Memory B cell (primary cell): ENCODE data around the gene NCS1.

ENCODE experiments used
- ATAC-seq: fragments of 150-1000 bp; cut with Tn5 transposase; 2 replicates; pipeline ENCODE4 v1.10.0; 2021; ENCODE audit warnings: low read depth, mild to moderate bottlenecking, moderate library complexity
- DNase-seq, 2 donors: peaks; one replicate each; pipeline ENCODE4 v3.0.0; 2022; ENCODE audit warnings: low spot score in 2 of 2
- H3K27ac Mint-ChIP-seq: one replicate; pipeline ENCODE4 v1.8.0; 2022; ENCODE audit warnings: mild to moderate bottlenecking, moderate library complexity, mixed read lengths
- H3K27me3 Mint-ChIP-seq: one replicate; pipeline ENCODE4 v1.8.0; 2022; ENCODE audit warnings: mixed read lengths
- H3K36me3 Mint-ChIP-seq: one replicate; pipeline ENCODE4 v1.8.0; 2022; ENCODE audit warnings: mild to moderate bottlenecking, mixed read lengths
- H3K4me1 Mint-ChIP-seq: one replicate; pipeline ENCODE4 v1.8.0; 2022; ENCODE audit warnings: mixed read lengths
- H3K4me3 Mint-ChIP-seq: one replicate; pipeline ENCODE4 v1.8.0; 2022; ENCODE audit warnings: mild to moderate bottlenecking, moderate library complexity, mixed read lengths
- H3K9me3 Mint-ChIP-seq: one replicate; pipeline ENCODE4 v1.8.0; 2022; ENCODE audit warnings: mixed read lengths

The NCS1 gene

GRCh38 chr9:130213911-130214761 is 41.9 kb downstream of the NCS1 start:
- ATAC-seq (no peak), DNase-seq (no peak)
- Mint-ChIP-seq H3K27me3 (peaks cover 19% of the 10 kb centered on the region), H3K4me1 (no peaks in the 10 kb centered on the region), H3K9me3 (no peaks in the 10 kb centered on the region), H3K4me3 (no peak overlapping the region), H3K36me3 (no peaks in the 10 kb centered on the region), H3K27ac (no peak overlapping the region)

GRCh38 chr9:130214776-130215340 is 42.7 kb downstream of the NCS1 start:
- Mint-ChIP-seq H3K4me3 (no peak overlapping the region), H3K27me3 (peaks cover 16% of the 10 kb centered on the region), H3K36me3 (no peaks in the 10 kb centered on the region), H3K27ac (no peak overlapping the region), H3K4me1 (no peaks in the 10 kb centered on the region), H3K9me3 (no peaks in the 10 kb centered on the region)
- ATAC-seq = no peak
- no peak for DNase-seq

GRCh38 chr9:130215341-130216119 is 43.3 kb downstream of the NCS1 start:
- DNase-seq = no peak
- no peak for ATAC-seq
- Mint-ChIP-seq H3K4me3 (no peak overlapping the region), H3K4me1 (no peaks in the 10 kb centered on the region), H3K27me3 (peaks cover 12% of the 10 kb centered on the region), H3K36me3 (no peaks in the 10 kb centered on the region), H3K27ac (no peak overlapping the region), H3K9me3 (no peaks in the 10 kb centered on the region)

- H3K27ac Mint-ChIP-seq = no peak overlapping the region
- DNase-seq = no peak
- ATAC-seq = no peak
- no peak overlapping the region for H3K4me3 Mint-ChIP-seq
- H3K36me3 Mint-ChIP-seq = no peaks in the 10 kb centered on the region
- H3K4me1 Mint-ChIP-seq = no peaks in the 10 kb centered on the region
- no peaks in the 10 kb centered on the region for H3K9me3 Mint-ChIP-seq
- peaks cover 12% of the 10 kb centered on the region for H3K27me3 Mint-ChIP-seq
These were observed 45.6 kb downstream of the NCS1 start for GRCh38 chr9:130217838-130218237.

DNA sequence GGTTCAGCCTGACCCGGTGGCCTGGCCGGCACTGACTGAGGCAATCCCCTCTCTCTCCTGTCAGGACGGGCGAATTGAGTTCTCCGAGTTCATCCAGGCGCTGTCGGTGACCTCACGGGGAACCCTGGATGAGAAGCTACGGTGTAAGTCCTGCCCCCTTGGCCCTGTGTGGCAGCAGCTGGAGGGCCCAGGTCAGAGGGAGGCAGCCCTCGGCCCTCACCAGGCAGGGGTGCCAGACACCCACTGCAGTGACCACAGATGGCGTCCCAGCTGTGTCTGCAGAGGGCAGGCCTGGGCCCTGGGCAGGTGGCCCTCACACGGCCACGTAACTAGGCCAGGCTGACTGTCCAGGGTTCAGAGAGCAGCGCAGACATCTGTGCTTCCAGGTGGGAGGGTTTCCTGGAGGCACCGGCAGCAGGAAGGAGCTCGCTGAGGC is 47.5 kb downstream of the NCS1 start:
- no peak overlapping the region for H3K27ac Mint-ChIP-seq
- no peaks in the 10 kb centered on the region for H3K9me3 Mint-ChIP-seq
- no peak overlapping the region for H3K4me3 Mint-ChIP-seq
- no peak for DNase-seq
- no peaks in the 10 kb centered on the region for H3K36me3 Mint-ChIP-seq
- H3K27me3 Mint-ChIP-seq = peaks cover 8% of the 10 kb centered on the region
- no peaks in the 10 kb centered on the region for H3K4me1 Mint-ChIP-seq
- ATAC-seq = no peak

GRCh38 chr9:130220352-130220751 is 48.1 kb downstream of the NCS1 start:
- no peaks in the 10 kb centered on the region for H3K36me3 Mint-ChIP-seq
- no peak overlapping the region for H3K27ac Mint-ChIP-seq
- DNase-seq (no peak), ATAC-seq (no peak)
- no peaks in the 10 kb centered on the region for H3K4me1 Mint-ChIP-seq
- no peak overlapping the region for H3K4me3 Mint-ChIP-seq
- peaks cover 7% of the 10 kb centered on the region for H3K27me3 Mint-ChIP-seq
- H3K9me3 Mint-ChIP-seq = no peaks in the 10 kb centered on the region

DNA sequence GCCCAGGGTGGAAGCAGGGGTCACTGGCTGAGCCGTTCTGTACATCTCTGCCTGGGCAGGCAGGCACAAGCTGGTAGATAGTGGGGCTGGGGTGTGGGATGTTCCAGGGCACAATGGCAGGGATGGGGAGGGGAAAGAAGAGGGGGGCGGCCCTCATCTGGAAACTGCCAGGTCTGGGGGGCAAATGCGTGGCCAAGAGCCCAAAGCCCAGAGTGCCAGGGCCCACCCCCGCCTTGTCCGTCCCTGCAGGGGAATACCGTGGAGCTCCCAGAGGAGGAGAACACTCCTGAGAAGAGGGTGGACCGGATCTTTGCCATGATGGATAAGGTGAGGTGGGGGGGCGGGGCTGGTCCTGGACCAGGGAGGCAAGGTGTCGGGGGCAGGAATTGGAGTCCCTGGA is 50.6 kb downstream of the NCS1 start:
- Mint-ChIP-seq H3K4me3 (no peak overlapping the region), H3K27ac (no peak overlapping the region), H3K4me1 (no peaks in the 10 kb centered on the region), H3K27me3 (peaks cover 5% of the 10 kb centered on the region), H3K36me3 (no peaks in the 10 kb centered on the region), H3K9me3 (peaks cover 2% of the 10 kb centered on the region)
- DNase-seq (no peak), ATAC-seq (no peak)

DNA sequence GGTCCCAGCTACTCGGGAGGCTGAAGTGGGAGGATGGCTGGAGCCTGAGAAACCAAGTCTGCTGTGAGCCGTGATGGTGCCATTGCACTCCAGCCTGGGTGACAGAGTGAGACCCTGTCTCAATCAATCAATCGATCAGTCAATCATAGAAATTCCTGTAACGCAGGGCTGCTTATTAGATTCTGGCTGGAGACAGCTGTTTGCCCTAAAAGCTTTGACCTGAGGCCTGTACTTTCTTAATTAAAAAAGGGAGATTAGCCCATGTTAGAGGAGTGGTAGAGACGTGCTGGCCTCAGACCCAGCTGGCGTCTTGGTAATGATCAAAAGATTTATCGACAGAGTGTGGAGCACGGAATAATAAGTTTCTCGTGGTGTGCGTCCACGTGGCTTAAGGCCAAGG is 52.9 kb downstream of the NCS1 start:
- H3K4me1 Mint-ChIP-seq = no peaks in the 10 kb centered on the region
- no peaks in the 10 kb centered on the region for H3K36me3 Mint-ChIP-seq
- peaks cover 2% of the 10 kb centered on the region for H3K9me3 Mint-ChIP-seq
- H3K4me3 Mint-ChIP-seq = no peak overlapping the region
- H3K27ac Mint-ChIP-seq = no peak overlapping the region
- ATAC-seq (no peak), DNase-seq (no peak)
- peaks cover 3% of the 10 kb centered on the region for H3K27me3 Mint-ChIP-seq

DNA sequence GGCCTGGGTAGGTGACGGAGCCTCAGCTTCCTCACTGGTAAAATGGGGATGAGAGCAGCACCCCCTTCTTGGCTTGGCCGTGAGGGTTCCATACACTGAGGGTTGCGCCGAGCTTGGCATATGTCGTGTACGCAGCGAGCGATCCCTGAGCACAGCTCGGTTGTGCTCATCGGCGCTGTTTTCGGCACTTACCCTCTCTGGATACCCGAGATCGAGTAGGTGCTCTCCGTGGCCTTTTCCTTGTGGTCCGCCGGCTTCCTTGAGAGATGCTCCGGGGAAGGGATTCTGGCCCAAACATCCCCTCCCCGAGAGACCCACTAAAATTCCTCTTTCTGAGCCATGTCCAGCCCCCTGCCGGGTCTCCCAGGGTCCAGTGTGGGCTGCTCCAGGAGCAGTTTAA is 53.4 kb downstream of the NCS1 start:
- Mint-ChIP-seq H3K9me3 (peaks cover 2% of the 10 kb centered on the region), H3K27ac (no peak overlapping the region), H3K4me3 (no peak overlapping the region), H3K36me3 (no peaks in the 10 kb centered on the region), H3K4me1 (no peaks in the 10 kb centered on the region), H3K27me3 (peaks cover 3% of the 10 kb centered on the region)
- ATAC-seq = no peak
- no peak for DNase-seq

GRCh38 chr9:130226112-130226511 is 53.9 kb downstream of the NCS1 start:
- Mint-ChIP-seq H3K4me1 (no peaks in the 10 kb centered on the region), H3K27me3 (peaks cover 3% of the 10 kb centered on the region), H3K4me3 (no peak overlapping the region), H3K36me3 (no peaks in the 10 kb centered on the region), H3K27ac (no peak overlapping the region), H3K9me3 (peaks cover 2% of the 10 kb centered on the region)
- DNase-seq (no peak), ATAC-seq (no peak)

GRCh38 chr9:130227833-130228232 is 55.6 kb downstream of the NCS1 start:
- no peak for DNase-seq
- Mint-ChIP-seq H3K9me3 (peaks cover 2% of the 10 kb centered on the region), H3K27ac (no peak overlapping the region)

GRCh38 chr9:130229759-130230158 is 57.6 kb downstream of the NCS1 start:
- DNase-seq = no peak
- Mint-ChIP-seq H3K36me3 (no peaks in the 10 kb centered on the region), H3K4me3 (no peak overlapping the region), H3K27me3 (peaks cover 1% of the 10 kb centered on the region), H3K4me1 (no peaks in the 10 kb centered on the region), H3K27ac (no peak overlapping the region), H3K9me3 (peaks cover 2% of the 10 kb centered on the region)
- ATAC-seq = no peak

More at GRCh38 chr9:130227833-130228232, 55.6 kb downstream of the NCS1 start:
- H3K36me3 Mint-ChIP-seq = no peaks in the 10 kb centered on the region
- no peak for ATAC-seq
- H3K4me1 Mint-ChIP-seq = no peaks in the 10 kb centered on the region
- H3K4me3 Mint-ChIP-seq = no peak overlapping the region
- H3K27me3 Mint-ChIP-seq = peaks cover 1% of the 10 kb centered on the region

DNA sequence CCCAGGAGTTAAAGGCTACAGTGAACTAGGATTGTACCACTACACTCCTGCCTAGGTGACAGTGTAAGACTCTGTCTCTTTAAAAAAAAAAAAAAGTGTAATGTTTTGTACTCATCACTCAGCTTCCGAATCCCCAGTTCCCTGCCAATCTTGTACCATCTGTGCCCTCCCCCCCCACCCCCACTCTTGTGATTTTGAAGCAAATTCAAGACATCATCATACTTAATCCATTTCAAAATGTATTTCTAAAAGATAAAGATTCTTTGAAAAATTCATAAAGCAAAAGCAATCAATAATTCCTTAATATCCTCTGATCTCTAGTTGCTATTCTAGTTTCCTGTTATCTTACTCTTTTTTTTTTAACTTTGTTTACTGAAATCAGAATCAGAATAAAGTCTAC is 58.4 kb downstream of the NCS1 start:
- no peak overlapping the region for H3K4me3 Mint-ChIP-seq
- DNase-seq (no peak), ATAC-seq (no peak)
- H3K4me1 Mint-ChIP-seq = no peaks in the 10 kb centered on the region
- peaks cover 1% of the 10 kb centered on the region for H3K27me3 Mint-ChIP-seq
- peaks cover 2% of the 10 kb centered on the region for H3K9me3 Mint-ChIP-seq
- no peak overlapping the region for H3K27ac Mint-ChIP-seq
- H3K36me3 Mint-ChIP-seq = no peaks in the 10 kb centered on the region

GRCh38 chr9:130232899-130233586 is 60.8 kb downstream of the NCS1 start:
- no peak overlapping the region for H3K4me3 Mint-ChIP-seq
- H3K4me1 Mint-ChIP-seq = no peaks in the 10 kb centered on the region
- H3K27me3 Mint-ChIP-seq = peaks cover 1% of the 10 kb centered on the region
- H3K9me3 Mint-ChIP-seq = no peaks in the 10 kb centered on the region
- no peak overlapping the region for H3K27ac Mint-ChIP-seq
- ATAC-seq (no peak), DNase-seq (no peak)
- no peaks in the 10 kb centered on the region for H3K36me3 Mint-ChIP-seq
